ENCODE data around the gene CDK5RAP2. TPM values are rescaled to one million over a fixed set of nuclear protein-coding genes. Genes with fewer than 3 reads are reported as not detected.

The CDK5RAP2 gene
- total and polyA plus RNA-seq, 10 of the 15 experiments (the other 5 are each of a cell fraction or from before 2014, with no cell fraction given), result 16.2 to 53.5 (median 34.5) TPM

DNA sequence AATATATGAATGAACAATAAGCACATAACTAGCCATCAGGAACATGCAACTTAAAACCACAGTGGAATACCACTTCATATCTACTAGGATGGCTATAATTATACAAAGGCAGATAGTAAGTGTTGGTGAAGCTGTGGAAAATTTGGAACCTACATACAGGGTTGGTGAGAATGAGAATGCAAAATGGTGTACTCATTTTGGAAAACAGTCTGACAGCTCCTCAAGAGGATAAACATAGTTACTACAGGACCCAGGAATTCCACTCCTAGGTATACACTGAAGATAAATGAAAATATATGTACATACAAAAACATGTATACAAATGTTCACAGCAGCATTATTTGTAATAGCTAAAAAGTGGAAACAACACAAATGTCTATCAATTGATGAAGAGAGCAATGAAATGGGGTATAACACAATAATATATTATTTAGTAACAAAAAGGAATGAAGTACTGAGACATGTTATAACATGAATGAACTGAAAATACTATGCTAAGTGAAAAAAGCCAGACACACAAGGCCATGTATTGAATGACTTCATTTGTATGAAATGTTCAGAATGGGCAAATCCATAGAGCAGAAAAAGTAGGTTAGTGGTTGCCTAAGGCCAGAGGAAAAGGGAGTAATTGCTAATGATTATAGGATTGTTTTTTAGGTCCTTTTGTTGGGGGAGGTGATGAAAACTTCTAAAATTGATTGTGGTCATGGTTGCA is 31.2 kb upstream of the CDK5RAP2 start:
- no peak overlapping the region for H3K4me2 ChIP-seq (ENCODE audit: control insufficient read depth, insufficient read depth)
- no peak overlapping the region for H3K4me3 ChIP-seq
- TF ChIP-seq YY1 (IDR thresholded peaks at IDR 0.05; ENCODE audit: low read depth, low read length), result no peak
- TF ChIP-seq, protein P1, sequence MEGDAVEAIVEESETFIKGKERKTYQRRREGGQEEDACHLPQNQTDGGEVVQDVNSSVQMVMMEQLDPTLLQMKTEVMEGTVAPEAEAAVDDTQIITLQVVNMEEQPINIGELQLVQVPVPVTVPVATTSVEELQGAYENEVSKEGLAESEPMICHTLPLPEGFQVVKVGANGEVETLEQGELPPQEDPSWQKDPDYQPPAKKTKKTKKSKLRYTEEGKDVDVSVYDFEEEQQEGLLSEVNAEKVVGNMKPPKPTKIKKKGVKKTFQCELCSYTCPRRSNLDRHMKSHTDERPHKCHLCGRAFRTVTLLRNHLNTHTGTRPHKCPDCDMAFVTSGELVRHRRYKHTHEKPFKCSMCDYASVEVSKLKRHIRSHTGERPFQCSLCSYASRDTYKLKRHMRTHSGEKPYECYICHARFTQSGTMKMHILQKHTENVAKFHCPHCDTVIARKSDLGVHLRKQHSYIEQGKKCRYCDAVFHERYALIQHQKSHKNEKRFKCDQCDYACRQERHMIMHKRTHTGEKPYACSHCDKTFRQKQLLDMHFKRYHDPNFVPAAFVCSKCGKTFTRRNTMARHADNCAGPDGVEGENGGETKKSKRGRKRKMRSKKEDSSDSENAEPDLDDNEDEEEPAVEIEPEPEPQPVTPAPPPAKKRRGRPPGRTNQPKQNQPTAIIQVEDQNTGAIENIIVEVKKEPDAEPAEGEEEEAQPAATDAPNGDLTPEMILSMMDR (IDR thresholded peaks at IDR 0.05 in 2 of 3, conservative IDR thresholded peaks at IDR 0.05 in 1 of 3; ENCODE audit: control insufficient read depth in 2 of 3, extremely low read depth in 1 of 3, insufficient read depth in 1 of 3, low read depth in 3 of 3, low read length in 3 of 3), result peak in 2 of 3 experiments; percentile 13 to 15; a peak in 1 of 6 replicates
- no peak overlapping the region for H3K9ac ChIP-seq (ENCODE audit: control insufficient read depth, insufficient read depth, low read length)
- no peaks in the 10 kb centered on the region for H3K4me1 ChIP-seq (ENCODE audit: control insufficient read depth, insufficient read depth, low read length)
- no peak for DNase-seq (ENCODE audit: low read depth, low spot score)
- H4K20me1 ChIP-seq (ENCODE audit: control insufficient read depth, insufficient read depth), result no peaks in the 10 kb centered on the region
- H3K9me3 ChIP-seq (replicated peaks; ENCODE audit: control insufficient read depth, insufficient read depth, low read length), result no peaks in the 10 kb centered on the region
- no peaks in the 10 kb centered on the region for H3K36me3 ChIP-seq (ENCODE audit: control insufficient read depth in 2 of 2, insufficient read depth in 2 of 2, low read length in 1 of 2)
- intact Hi-C loops (cut with micrococcal nuclease; ENCODE audit: unreplicated experiment) (no loop called here), in situ Hi-C loops (cut with MboI) (no loop called here)
- ChIA-PET CTCF (interaction anchor here (1.2 to 3.1 kb wide), 3 partner anchors 9 to 11 kb away, joined by 5 to 13 read pairs (median 6); no protein-coding TSS in a partner anchor), POLR2A (interaction anchor here (0.6 kb wide), 1 partner anchor 221 kb away, joined by 5 read pairs; no protein-coding TSS in a partner anchor), SMC1A (ENCODE audit: uncharacterized antibody, unreplicated experiment) (interaction anchor here (1.6 kb wide), 1 partner anchor 111 kb away, joined by 3 read pairs; no protein-coding TSS in a partner anchor), RAD21 (ENCODE audit: unreplicated experiment) (no interaction called here)
- ATAC-seq, result peak; percentile 73
- BruUV-seq (replicated peaks), result no TSS peak
- H3K27ac ChIP-seq (ENCODE audit: control insufficient read depth, insufficient read depth), result no peak overlapping the region
- no peak for FAIRE-seq
- no peak overlapping the region for H2AFZ ChIP-seq (ENCODE audit: control insufficient read depth, low read depth, low read length)
- no peaks in the 10 kb centered on the region for H3K27me3 ChIP-seq (replicated peaks in 1 of 2; ENCODE audit: control insufficient read depth in 2 of 2, insufficient read depth in 2 of 2, low read length in 1 of 2)
- H3K79me2 ChIP-seq (ENCODE audit: control insufficient read depth, insufficient read depth, low read length), result no peaks in the 10 kb centered on the region

DNA sequence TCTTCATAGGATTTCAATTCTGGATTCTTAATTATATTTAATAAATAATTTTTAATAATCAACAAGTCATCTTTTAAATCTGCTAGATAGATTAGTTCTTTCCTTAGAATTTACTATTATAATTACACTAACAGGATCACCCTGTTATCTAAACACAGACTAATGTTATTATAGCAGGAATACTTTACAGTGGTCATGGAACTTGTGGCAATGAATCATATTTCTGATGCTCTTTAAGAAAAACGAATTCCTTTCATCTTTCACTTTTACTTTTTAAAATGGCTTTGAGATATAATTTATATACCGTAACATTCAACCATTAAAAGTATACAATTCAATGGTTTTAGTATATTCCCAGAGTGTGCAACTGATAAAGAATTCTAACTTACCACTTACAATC is 29.7 kb upstream of the CDK5RAP2 start:
- no peaks in the 10 kb centered on the region for H3K27me3 ChIP-seq (replicated peaks in 1 of 2; ENCODE audit: control insufficient read depth in 2 of 2, insufficient read depth in 2 of 2, low read length in 1 of 2)
- BruUV-seq (replicated peaks), result no TSS peak
- H3K9ac ChIP-seq (ENCODE audit: control insufficient read depth, insufficient read depth, low read length), result no peak overlapping the region
- WGBS (ENCODE audit: insufficient coverage, insufficient replicate concordance, low lambda C conversion rate, missing lambda C conversion rate), result 96% methylated on average over 2 of the region's 2 CpGs
- POLR2A ChIA-PET, result no interaction called here
- H3K36me3 ChIP-seq (ENCODE audit: control insufficient read depth in 2 of 2, insufficient read depth in 2 of 2, low read length in 1 of 2), result no peaks in the 10 kb centered on the region
- DNase-seq (ENCODE audit: low read depth, low spot score) (no peak), FAIRE-seq (no peak), ATAC-seq (no peak)
- intact Hi-C loops (cut with micrococcal nuclease; ENCODE audit: unreplicated experiment) (no loop called here), in situ Hi-C loops (cut with MboI) (no loop called here)
- H3K4me3 ChIP-seq, result no peak overlapping the region
- no peaks in the 10 kb centered on the region for H3K9me3 ChIP-seq (replicated peaks; ENCODE audit: control insufficient read depth, insufficient read depth, low read length)
- CTCF ChIA-PET, result interaction anchor here (3.1 kb wide), 1 partner anchor 10 kb away, joined by 13 read pairs; no protein-coding TSS in a partner anchor
- no peaks in the 10 kb centered on the region for H3K4me1 ChIP-seq (ENCODE audit: control insufficient read depth, insufficient read depth, low read length)
- H3K27ac ChIP-seq (ENCODE audit: control insufficient read depth, insufficient read depth), result no peak overlapping the region
- SMC1A ChIA-PET (ENCODE audit: uncharacterized antibody, unreplicated experiment), result no interaction called here
- RAD21 ChIA-PET (ENCODE audit: unreplicated experiment), result no interaction called here
- H4K20me1 ChIP-seq (ENCODE audit: control insufficient read depth, insufficient read depth), result no peaks in the 10 kb centered on the region
- H2AFZ ChIP-seq (ENCODE audit: control insufficient read depth, low read depth, low read length), result no peak overlapping the region
- no peak overlapping the region for H3K4me2 ChIP-seq (ENCODE audit: control insufficient read depth, insufficient read depth)
- H3K79me2 ChIP-seq (ENCODE audit: control insufficient read depth, insufficient read depth, low read length), result no peaks in the 10 kb centered on the region
- TF ChIP-seq RB1 (IDR thresholded peaks at IDR 0.05; ENCODE audit: borderline replicate concordance) (no peak), FOXM1 (IDR thresholded peaks at IDR 0.05; ENCODE audit: low read depth, low read length) (no peak), MYC (IDR thresholded peaks at IDR 0.05; ENCODE audit: insufficient read depth, insufficient read length, insufficient replicate concordance, low read length, severe bottlenecking) (no peak), CREM (IDR thresholded peaks at IDR 0.05; ENCODE audit: low read depth) (no peak), NFXL1 (IDR thresholded peaks at IDR 0.05; ENCODE audit: borderline replicate concordance) (no peak), ATF7 (IDR thresholded peaks at IDR 0.05; ENCODE audit: low read depth) (no peak), ZNF274 (IDR thresholded peaks at IDR 0.05; ENCODE audit: insufficient read depth, insufficient read length) (no peak), POLR2A (IDR thresholded peaks at IDR 0.05; ENCODE audit: low read depth, low read length) (no peak), PAX5 (IDR thresholded peaks at IDR 0.05; ENCODE audit: borderline replicate concordance, low read depth, low read length) (no peak), CHD1 (IDR thresholded peaks at IDR 0.05; ENCODE audit: low read depth, low read length) (no peak)
- TF ChIP-seq, protein P2, sequence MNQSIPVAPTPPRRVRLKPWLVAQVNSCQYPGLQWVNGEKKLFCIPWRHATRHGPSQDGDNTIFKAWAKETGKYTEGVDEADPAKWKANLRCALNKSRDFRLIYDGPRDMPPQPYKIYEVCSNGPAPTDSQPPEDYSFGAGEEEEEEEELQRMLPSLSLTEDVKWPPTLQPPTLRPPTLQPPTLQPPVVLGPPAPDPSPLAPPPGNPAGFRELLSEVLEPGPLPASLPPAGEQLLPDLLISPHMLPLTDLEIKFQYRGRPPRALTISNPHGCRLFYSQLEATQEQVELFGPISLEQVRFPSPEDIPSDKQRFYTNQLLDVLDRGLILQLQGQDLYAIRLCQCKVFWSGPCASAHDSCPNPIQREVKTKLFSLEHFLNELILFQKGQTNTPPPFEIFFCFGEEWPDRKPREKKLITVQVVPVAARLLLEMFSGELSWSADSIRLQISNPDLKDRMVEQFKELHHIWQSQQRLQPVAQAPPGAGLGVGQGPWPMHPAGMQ (IDR thresholded peaks at IDR 0.05; ENCODE audit: borderline replicate concordance), result no peak
- TF ChIP-seq, protein P3, sequence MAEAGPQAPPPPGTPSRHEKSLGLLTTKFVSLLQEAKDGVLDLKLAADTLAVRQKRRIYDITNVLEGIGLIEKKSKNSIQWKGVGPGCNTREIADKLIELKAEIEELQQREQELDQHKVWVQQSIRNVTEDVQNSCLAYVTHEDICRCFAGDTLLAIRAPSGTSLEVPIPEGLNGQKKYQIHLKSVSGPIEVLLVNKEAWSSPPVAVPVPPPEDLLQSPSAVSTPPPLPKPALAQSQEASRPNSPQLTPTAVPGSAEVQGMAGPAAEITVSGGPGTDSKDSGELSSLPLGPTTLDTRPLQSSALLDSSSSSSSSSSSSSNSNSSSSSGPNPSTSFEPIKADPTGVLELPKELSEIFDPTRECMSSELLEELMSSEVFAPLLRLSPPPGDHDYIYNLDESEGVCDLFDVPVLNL (IDR thresholded peaks at IDR 0.05; ENCODE audit: low read depth, low read length), result no peak
